ENCODE measurements around the gene TSPAN7.

TSPAN7 gene

DNA sequence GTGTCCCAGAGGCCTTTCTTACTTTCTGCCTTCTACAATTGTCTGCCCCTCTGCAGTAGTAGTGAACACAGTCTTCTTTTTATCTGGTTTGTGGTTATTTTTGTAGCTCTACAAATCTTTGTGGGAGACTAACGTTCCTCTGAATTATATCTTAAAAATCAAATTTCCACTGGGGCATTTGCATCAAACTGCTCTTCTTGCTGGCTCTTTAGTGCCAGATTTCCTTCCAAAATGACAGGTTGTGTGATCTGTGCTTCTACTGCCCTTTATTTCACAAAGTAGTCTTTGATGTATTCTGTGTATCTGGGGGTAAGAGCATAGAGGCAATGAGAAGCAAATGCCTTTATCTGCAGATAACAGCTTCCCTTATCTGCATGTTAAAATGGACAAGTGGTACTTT lies 34.5 kb downstream of the TSPAN7 start:
- DNase-seq: no peak

DNA sequence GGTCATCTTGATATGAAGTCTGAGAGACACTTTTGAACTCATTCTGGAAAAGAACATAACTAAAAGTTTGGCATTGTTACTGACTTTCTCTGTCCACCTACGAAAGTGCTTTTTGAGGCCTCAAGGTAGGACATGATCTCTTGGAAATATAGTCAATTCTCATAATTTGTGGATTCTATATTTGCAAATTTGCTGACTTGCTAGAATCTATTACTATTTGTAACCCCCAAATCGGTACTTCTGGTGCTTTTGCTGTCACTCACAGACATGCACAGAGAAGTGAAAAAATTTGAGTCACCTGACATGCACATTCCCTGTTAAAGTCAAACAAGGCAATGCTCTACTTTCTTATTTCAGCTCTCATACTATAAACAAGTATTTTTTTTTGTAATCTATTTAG lies 35.6 kb downstream of the TSPAN7 start:
- no peak for DNase-seq

GRCh38 chrX:38599796-38600755 lies 38.7 kb downstream of the TSPAN7 start:
- DNase-seq: peak in 1 of 14 donors; percentile 19

DNA sequence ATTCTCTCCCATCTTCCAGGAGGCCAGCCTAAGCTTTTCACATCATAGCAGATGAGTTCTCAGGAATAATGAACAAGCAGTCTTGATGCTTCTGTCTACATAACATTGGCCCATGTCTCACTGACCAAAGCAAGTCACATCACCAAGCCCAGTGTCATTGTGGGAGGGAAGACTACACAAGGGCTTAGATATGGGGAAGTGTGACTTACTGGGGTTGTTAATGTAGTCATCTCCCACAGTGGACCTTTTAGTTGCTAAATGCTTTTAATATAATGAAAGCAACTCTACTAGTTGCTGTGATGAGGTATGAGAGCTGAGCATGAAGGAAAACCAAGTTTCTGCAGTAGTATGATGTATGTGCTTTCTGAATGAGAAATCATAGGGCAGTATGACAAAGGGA lies 40.5 kb downstream of the TSPAN7 start:
- no peak for DNase-seq

GRCh38 chrX:38606821-38607220 lies 45.5 kb downstream of the TSPAN7 start:
- DNase-seq: no peak

GRCh38 chrX:38607976-38608375 lies 46.6 kb downstream of the TSPAN7 start:
- DNase-seq: no peak

DNA sequence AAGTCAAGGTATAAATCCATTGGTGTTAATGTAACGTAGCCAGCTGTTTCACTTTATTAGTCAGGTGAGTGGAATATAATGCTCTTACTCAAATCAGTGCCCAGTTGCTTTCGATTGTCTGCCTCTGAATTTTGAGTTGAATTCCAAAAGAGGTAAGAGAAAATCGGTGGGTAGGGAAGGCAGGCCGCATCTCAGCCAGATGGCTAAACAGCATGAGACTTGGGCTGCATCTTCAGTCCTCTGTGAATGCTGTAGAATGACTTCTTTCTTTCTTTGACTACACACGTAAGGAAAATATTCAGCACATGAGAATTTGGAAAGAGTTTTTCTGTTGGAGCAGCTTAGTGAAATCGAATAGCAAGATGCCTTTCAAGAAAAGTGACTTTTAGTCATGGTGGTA lies 49.5 kb downstream of the TSPAN7 start:
- peak in 1 of 14 donors; percentile 58 for DNase-seq

- DNase-seq: peak in 1 of 14 donors; percentile 5
Observed at GRCh38 chrX:38612281-38612680, 50.9 kb downstream of the TSPAN7 start.

DNA sequence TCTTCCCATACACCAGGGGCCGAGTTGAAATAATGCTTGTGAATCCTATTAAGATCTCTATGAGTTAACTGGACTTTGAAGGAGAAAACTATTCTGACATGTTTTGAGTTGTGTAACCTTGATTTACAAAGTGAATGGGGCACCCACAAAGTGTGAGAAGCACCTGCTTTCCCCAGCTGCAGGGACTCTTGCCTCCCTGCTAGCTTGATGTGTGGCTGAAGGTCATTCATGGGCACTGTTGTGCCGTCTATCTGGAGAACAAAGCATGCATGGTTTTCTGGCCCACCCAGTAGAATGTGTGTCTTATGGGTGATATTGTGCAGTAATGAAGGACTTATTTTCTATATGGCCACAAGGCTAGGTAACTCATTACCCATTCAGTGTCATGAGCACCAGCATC lies 53.1 kb downstream of the TSPAN7 start:
- no peak for DNase-seq

DNA sequence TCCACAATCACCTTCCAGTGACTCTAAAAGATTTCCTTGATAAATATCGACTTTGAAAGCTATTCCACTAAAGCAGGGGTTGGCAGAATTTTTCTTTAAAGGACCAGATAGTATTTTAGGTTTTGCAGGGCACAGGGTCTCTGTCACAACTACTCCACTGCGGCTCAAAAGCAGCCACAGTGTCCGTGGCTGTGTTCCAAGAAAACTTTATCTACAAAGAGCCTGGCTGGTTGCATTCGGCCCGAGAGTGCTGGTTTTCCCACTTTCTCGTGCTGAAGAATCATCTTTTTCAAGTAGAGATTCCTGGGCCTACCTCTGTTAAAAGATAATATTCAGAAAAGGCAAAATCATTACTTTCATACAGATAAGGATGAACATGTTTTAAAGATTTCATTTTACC lies 55.6 kb downstream of the TSPAN7 start:
- DNase-seq: no peak

- DNase-seq: peak in 2 of 14 donors; percentile 6 to 9
Observed at GRCh38 chrX:38618180-38618579, 56.8 kb downstream of the TSPAN7 start.

DNA sequence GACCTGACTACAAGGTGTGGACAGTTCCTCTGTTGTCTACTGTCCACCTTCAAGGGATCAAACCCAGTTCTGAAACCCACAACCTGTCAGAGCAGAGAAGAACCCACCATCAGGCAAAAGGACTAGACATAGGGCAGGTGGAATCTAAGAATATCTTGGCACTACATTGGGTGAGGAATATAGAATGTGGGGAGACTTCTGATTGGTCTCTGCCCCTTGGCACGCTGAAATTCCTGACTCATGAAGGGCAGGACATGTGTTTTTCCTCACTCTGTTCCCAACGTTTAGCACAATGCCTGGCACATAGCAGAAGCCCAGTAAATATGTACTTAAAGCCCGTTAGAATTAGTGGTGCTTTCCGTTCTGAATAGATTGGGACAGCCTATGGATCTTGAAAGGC lies 59.3 kb downstream of the TSPAN7 start:
- no peak for DNase-seq

- DNase-seq: peak in 1 of 14 donors; percentile 37
Observed at GRCh38 chrX:38626296-38626695, 65.0 kb downstream of the TSPAN7 start.

DNA sequence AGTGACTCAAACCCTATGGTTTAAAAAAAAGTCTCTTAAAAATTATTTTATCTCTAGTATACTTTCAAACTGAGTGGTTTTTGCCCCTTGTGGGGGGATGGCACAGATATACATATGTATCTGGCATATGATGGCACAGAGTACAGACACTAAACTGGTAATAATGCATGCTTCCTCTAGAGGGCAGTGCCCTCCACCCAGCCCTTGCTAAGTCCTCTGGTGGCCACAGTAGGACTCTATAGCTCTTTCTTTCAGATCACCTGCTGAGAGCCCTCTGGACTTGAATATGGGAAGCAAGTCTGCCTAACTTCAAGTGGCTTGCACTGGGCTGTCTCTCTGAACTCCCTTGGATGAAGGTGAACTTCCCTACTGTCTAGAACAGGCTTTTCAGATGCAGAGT lies 66.3 kb downstream of the TSPAN7 start:
- no peak for DNase-seq

- DNase-seq: no peak
Observed at GRCh38 chrX:38628587-38628986, 67.2 kb downstream of the TSPAN7 start.

DNA sequence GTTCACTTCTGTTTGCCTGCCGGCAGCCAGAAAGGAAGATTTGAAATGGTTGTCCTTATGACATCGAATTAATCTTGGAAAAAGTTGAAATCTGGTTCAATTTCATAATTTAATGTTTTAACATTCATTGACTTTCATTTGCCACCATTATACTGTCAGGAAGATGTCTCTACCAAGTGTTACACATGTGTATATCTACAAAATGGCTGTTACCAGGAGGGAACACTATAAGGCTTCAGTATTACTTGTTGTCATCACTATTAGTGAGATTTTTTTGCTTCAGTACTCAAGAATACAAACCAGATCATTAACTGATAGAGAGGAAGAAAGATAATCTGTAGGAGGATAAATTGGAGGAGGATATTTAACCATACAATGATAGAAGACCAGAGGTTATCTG lies 71.2 kb downstream of the TSPAN7 start:
- DNase-seq: no peak

- no peak for DNase-seq
Observed at GRCh38 chrX:38634665-38635064, 73.3 kb downstream of the TSPAN7 start.

DNA sequence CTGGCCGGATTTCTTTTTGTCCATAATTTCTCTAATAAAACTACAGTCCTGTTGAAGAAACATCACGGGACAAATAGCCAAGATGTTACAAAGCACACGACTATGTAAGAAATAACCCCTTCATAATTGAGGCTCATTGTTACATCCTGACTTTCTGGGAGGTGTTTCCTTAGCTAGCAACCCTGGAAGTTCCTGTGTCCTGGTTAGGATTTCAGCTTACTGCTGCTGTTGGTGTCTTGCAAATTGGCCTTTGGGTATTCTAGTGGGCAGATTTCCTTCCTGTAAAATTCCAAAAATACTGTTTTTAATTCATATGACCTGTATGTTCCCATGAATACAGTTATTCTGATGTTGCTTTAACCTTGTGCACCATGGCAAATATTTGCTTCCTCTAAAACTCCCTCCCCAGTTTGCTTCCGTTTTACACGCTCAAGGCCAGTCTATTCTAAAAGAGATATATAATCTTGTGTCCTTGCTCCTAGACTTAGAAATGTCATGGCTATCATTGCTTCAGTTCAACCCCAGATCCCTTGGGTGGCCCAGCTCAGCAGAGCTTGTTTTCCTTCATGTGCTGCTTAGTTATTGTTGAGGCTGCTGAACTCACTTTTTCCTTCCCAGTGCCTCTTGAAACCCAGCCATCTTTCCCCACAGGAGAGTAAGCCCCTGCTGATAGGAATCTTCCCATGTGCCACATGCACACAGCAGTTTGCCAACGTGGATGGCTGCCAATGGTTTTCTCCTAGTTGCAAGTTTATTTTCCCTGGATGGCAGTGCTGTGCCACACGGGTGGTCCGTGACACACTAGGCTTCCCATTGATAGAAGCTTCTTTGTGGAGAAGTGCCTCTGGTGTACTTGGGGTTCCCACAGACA lies 75.8 kb downstream of the TSPAN7 start:
- DNase-seq: peak in 4 of 14 donors; percentile 1 to 73 (median 4)

- no peak for DNase-seq
Observed at GRCh38 chrX:38638952-38639529, 77.7 kb downstream of the TSPAN7 start.

DNA sequence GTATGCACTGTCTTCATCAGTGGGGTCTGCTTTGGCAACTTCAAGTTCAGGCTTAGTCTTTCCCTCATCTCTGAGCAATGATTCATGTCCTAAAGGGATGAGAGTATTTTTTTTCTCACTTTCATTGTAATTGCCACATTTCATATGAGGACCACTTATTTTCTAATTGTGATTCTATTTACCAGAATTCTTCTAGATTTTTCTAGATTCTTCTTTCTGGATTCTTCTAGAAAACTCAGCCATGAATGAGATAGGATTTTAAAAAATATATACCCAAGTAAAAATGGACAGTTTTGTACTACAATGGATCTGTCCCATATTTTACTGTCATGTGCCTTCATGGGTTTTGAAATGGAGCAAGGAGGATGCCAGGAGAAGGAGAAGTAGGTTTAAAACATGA lies 78.4 kb downstream of the TSPAN7 start:
- DNase-seq: no peak

DNA sequence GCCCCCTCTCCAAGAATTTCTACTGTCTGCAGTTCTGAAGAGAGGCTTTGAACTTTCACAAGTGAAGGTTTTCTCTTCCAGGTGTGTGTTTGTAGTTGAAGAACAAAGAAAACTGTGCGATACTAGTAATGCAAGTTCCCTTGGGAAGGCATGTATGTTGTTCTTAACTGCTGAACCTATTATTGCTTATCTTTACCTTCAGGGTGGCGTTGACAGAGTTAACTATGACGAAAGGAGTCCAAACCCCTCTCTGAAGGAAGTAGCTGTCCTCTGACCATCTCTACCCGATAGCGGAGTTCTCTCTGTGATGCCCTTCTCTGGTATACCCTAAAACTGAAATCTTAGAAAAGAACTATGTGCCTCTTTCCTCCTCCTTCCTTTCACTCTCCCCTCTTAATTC lies 79.9 kb downstream of the TSPAN7 start:
- DNase-seq: no peak

DNA sequence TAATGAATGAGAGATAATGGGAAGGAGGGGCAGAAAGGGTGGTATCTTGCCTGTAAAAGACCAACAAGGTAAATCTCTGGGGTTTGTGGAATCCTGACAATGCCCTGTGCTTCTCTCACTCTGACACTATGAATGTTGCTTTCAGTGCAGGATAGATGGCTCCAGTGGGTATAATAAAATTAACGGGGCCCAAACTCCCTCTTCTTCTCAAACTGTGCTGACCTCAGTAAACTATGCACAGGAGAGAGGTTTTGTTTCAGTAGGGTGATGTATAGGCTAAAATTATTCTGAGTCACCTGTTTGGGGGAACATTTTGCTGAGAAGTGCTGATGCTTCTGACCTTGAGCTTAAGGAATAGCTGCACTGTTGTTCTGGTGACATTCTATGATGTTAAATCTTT lies 82.6 kb downstream of the TSPAN7 start:
- DNase-seq: no peak

- DNase-seq: no peak
Observed at GRCh38 chrX:38646129-38646528, 84.8 kb downstream of the TSPAN7 start.
